GM12874 (cell line): ENCODE measurements around the gene ABHD16A.

ENCODE experiments used
- CTCF ChIP-seq: IDR thresholded peaks from 2 replicates; pipeline ENCODE4 v1.5.1; 2011; ENCODE audit warnings: low read depth, mild to moderate bottlenecking, control low read depth, low read length, moderate library complexity; ENCODE audit not compliant: insufficient read depth

Gene ABHD16A

GRCh38 chr6:31693535-31693934 lies 9.6 kb downstream of the ABHD16A start:
- TF ChIP-seq CTCF: no peak

- TF ChIP-seq CTCF: no peak
These were observed 10.2 kb downstream of the ABHD16A start for GRCh38 chr6:31692886-31693285.

GRCh38 chr6:31692353-31692752 lies 10.8 kb downstream of the ABHD16A start:
- no peak for TF ChIP-seq CTCF

GRCh38 chr6:31691564-31692108 lies 11.5 kb downstream of the ABHD16A start:
- TF ChIP-seq CTCF: no peak

- TF ChIP-seq CTCF: no peak
These were observed 12.1 kb downstream of the ABHD16A start for GRCh38 chr6:31691078-31691463.

- no peak for TF ChIP-seq CTCF
These were observed 12.7 kb downstream of the ABHD16A start for GRCh38 chr6:31690231-31691077.

- TF ChIP-seq CTCF: peak; percentile 58
These were observed 13.6 kb downstream of the ABHD16A start for GRCh38 chr6:31689249-31690110.
